ENCODE measurements around the gene ABI3. TPM values are rescaled to one million over a fixed set of nuclear protein-coding genes. Genes with fewer than 3 reads are reported as not detected.

The ABI3 gene
- total and polyA plus RNA-seq, 9 of the 15 experiments (the other 6 are each of a cell fraction or from before 2014, with no cell fraction given) = not detected

GRCh38 chr17:49218941-49219913, 8.7 kb downstream of the ABI3 start:
- 11% methylated on average over 28 of the region's 37 CpGs for WGBS (ENCODE audit: insufficient coverage, low coverage, missing lambda C conversion rate)
- CTCF ChIA-PET (ENCODE audit: low intra/inter-chr PET ratio) = interaction anchor here (0.6 to 1.1 kb wide), 2 partner anchors 57 to 96 kb away, joined by 3 to 5 read pairs; no protein-coding TSS in a partner anchor
- H3K79me2 ChIP-seq (ENCODE audit: control insufficient read depth, insufficient read depth, low read length) = no peaks in the 10 kb centered on the region
- no peaks in the 10 kb centered on the region for H3K9me1 ChIP-seq (ENCODE audit: control insufficient read depth, insufficient read depth, low read length)
- peaks cover 2 to 49% of the 10 kb centered on the region in 2 experiments; a peak in 2 of 5 replicates for H3K27me3 ChIP-seq (ENCODE audit: control insufficient read depth in 2 of 2, insufficient read depth in 2 of 2, low read length in 2 of 2)
- no peak overlapping the region for H3K4me3 ChIP-seq
- FAIRE-seq = no peak
- H3K9ac ChIP-seq (ENCODE audit: insufficient read depth in 1 of 2, low read depth in 2 of 2, low read length in 2 of 2) = peak overlapping the region in 1 of 2 experiments; percentile 45; a peak in 2 of 4 replicates
- peaks cover 6 to 31% of the 10 kb centered on the region in 2 experiments; a peak in 4 of 5 replicates for H3K4me1 ChIP-seq (replicated peaks in 1 of 2; ENCODE audit: control insufficient read depth in 2 of 2, insufficient read depth in 2 of 2, low read length in 2 of 2)
- ATAC-seq = peak; percentile 67
- in situ Hi-C loops (cut with MboI) (no loop called here), intact Hi-C loops (cut with micrococcal nuclease) (no loop called here)
- POLR2A ChIA-PET = interaction anchor here (0.7 to 1.0 kb wide), 3 partner anchors 12 to 488 kb away, joined by 3 read pairs; partner anchors contain the start of gene SLC35B1
- peak; percentile 26 to 69 (median 62) for DNase-seq (ENCODE audit: extremely low read depth in 1 of 4, low spot score in 3 of 4)
- BruUV-seq (replicated peaks) = no TSS peak
- no peak overlapping the region for H2AFZ ChIP-seq (ENCODE audit: low read depth, low read length)
- H3K9me3 ChIP-seq (replicated peaks; ENCODE audit: control insufficient read depth, insufficient read depth, low read depth, low read length) = no peaks in the 10 kb centered on the region
- no peaks in the 10 kb centered on the region for H4K20me1 ChIP-seq (replicated peaks; ENCODE audit: control insufficient read depth, insufficient read depth, low read length)
- no peaks in the 10 kb centered on the region for H3K36me3 ChIP-seq (ENCODE audit: control insufficient read depth, insufficient read depth, low read length)
- H3K27ac ChIP-seq (ENCODE audit: extremely low read depth, low read depth, low read length) = no peak overlapping the region
- no peak overlapping the region for H3K4me2 ChIP-seq (ENCODE audit: insufficient read depth, low read length)
- TF ChIP-seq E2F1 (CRISPR knock-in tag; IDR thresholded peaks at IDR 0.05) (no peak), FOXK2 (conservative IDR thresholded peaks at IDR 0.05 in 1 of 2, IDR thresholded peaks at IDR 0.05 in 1 of 2; ENCODE audit: low read depth in 2 of 2) (no peak), REST (IDR thresholded peaks at IDR 0.05; ENCODE audit: borderline replicate concordance) (peak; percentile 37; the same call in 1 of the 2 replicates), REST (CRISPR knock-in tag; IDR thresholded peaks at IDR 0.05; ENCODE audit: low read depth) (no peak), SRF (CRISPR knock-in tag; IDR thresholded peaks at IDR 0.05) (no peak), ZBTB7A (IDR thresholded peaks at IDR 0.05; ENCODE audit: borderline replicate concordance, control insufficient read depth, low read depth, low read length) (peak; percentile 69; the same call in 1 of the 2 replicates), TRIM24 (IDR thresholded peaks at IDR 0.05) (no peak), HBP1 (CRISPR knock-in tag; IDR thresholded peaks at IDR 0.05) (no peak), PYGO2 (tag; IDR thresholded peaks at IDR 0.05) (no peak)

Measured in K562 (cell line).